Measurements from ENCODE around the gene SUFU. TPM values are rescaled to one million over a fixed set of nuclear protein-coding genes. Genes with fewer than 3 reads are reported as not detected.
A peak's percentile ranks its signal among the peaks of the same experiment; 100 is the strongest.

Gene SUFU
- total RNA-seq, 4 donors from 2014 or later, result 5.0 to 8.9 (median 6.8) TPM

DNA sequence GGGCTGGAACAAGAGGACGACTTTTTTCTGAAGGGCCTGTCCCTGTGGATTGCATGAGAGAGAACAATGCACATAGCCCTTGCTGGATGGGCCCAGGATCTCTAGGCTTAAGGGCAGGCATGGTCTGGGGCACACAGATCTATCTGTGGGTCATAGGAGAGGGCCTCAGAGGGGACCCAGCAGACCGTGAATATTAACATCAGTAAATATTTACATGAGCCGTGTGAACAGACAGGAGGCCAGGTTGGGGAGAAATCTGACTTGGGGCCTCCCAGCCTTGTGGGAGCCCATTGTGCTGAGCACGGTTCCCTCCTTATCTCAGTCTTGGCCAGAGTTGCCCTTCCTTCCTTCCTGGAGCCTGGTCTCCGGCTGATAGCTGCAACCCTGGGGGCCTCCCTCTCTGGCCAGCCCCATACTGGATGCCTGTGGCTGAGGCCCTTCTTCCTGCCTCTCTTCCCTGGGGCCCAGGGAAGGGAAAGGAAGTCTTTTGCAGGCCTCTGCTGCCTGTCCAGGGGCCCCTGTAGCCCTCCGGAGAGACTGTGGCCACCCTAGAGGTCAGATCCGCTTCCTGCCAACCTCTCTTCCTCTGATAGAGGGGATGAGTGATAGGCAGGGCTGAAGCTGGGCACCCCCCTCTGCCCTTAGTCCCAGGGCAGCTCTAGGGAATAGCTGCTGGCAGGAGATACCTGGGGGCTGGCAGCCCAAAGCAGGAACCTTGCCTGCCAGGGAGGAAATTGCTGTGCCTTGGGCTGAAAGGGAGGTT lies 96.0 kb downstream of the SUFU start:
- 60 to 93% methylated on average over 2 to 5 of the region's 7 CpGs for WGBS, 2 donors
- TF ChIP-seq, protein P1, sequence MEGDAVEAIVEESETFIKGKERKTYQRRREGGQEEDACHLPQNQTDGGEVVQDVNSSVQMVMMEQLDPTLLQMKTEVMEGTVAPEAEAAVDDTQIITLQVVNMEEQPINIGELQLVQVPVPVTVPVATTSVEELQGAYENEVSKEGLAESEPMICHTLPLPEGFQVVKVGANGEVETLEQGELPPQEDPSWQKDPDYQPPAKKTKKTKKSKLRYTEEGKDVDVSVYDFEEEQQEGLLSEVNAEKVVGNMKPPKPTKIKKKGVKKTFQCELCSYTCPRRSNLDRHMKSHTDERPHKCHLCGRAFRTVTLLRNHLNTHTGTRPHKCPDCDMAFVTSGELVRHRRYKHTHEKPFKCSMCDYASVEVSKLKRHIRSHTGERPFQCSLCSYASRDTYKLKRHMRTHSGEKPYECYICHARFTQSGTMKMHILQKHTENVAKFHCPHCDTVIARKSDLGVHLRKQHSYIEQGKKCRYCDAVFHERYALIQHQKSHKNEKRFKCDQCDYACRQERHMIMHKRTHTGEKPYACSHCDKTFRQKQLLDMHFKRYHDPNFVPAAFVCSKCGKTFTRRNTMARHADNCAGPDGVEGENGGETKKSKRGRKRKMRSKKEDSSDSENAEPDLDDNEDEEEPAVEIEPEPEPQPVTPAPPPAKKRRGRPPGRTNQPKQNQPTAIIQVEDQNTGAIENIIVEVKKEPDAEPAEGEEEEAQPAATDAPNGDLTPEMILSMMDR (IDR thresholded peaks at IDR 0.05), result no peak
- no peak for TF ChIP-seq POLR2A (IDR thresholded peaks at IDR 0.05)
- H3K4me1 ChIP-seq, result peaks cover 0 to 97% (median 76%) of the 10 kb centered on the region in 3 donors
- H3K36me3 ChIP-seq, result peaks cover 0 to 96% (median 2%) of the 10 kb centered on the region in 3 donors
- DNase-seq, result no peak
- H3K27me3 ChIP-seq, result no peaks in the 10 kb centered on the region
- intact Hi-C loops (cut with DNase I), result no loop called here
- peak overlapping the region in 3 of 4 donors; percentile 54 to 92 (median 76) for H3K27ac ChIP-seq
- no peak overlapping the region for H3K4me3 ChIP-seq
- no peaks in the 10 kb centered on the region for H3K9me3 ChIP-seq

DNA sequence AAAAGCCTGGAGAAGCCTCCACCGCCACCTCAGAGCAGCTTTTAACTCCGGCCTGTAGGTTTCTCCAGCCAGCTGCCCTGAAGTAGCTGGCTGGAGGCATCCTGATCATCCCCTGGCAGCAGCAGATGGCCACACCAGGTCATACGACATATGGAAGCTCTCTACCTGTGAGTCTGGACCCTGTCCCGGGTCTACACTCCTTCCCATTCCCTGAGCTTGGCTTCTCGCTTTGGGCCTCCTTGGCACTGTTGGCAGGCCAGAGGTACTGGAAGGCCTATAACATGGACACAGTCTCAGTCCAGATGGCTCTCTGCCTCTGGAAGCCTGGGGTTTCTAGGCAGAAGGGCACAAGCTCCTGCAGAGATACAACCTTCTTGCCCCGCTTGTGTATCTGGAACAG lies 97.0 kb downstream of the SUFU start:
- WGBS, 2 donors, result 94 to 100% methylated on average over 2 to 6 of the region's 6 CpGs
- peak overlapping the region in 3 of 4 donors; percentile 56 to 92 (median 76) for H3K27ac ChIP-seq
- intact Hi-C loops (cut with DNase I), result no loop called here
- H3K4me3 ChIP-seq, result no peak overlapping the region
- H3K36me3 ChIP-seq, result peaks cover 2 to 93% (median 3%) of the 10 kb centered on the region in 3 donors
- no peak for DNase-seq
- H3K4me1 ChIP-seq, result peaks cover 0 to 98% (median 73%) of the 10 kb centered on the region in 3 donors
- TF ChIP-seq, protein P1 (IDR thresholded peaks at IDR 0.05), result no peak
- no peak for TF ChIP-seq POLR2A (IDR thresholded peaks at IDR 0.05)
- no peaks in the 10 kb centered on the region for H3K27me3 ChIP-seq
- H3K9me3 ChIP-seq, result no peaks in the 10 kb centered on the region

DNA sequence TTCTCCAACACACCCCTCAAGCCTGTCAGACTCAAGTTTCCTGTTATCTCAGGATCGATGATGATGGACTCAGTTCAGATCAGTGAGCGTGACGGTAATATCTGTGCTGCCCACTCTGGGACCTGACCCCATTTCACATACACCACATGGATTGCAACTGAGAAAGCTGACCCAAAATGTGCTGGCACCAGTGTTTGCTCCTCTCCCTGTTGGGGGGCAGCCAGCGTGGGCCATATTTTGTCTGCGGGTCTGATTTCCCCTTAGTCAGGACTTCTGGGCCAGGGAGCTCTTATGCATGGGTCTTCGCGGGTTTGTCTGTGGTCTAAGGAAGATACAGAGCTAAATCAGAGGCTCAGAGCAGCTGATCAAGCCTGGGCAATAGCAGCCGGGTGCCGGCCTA lies 97.9 kb downstream of the SUFU start:
- peaks cover 0 to 89% (median 65%) of the 10 kb centered on the region in 3 donors for H3K4me1 ChIP-seq
- TF ChIP-seq, protein P1 (IDR thresholded peaks at IDR 0.05), result no peak
- TF ChIP-seq POLR2A (IDR thresholded peaks at IDR 0.05), result no peak
- intact Hi-C loops (cut with DNase I), result no loop called here
- H3K4me3 ChIP-seq, result no peak overlapping the region
- no peak for DNase-seq
- H3K27me3 ChIP-seq, result no peaks in the 10 kb centered on the region
- H3K9me3 ChIP-seq, result no peaks in the 10 kb centered on the region
- WGBS, 2 donors, result 89% methylated on average over 3 to 9 of the region's 9 CpGs
- peak overlapping the region in 3 of 4 donors; percentile 56 to 92 (median 76) for H3K27ac ChIP-seq
- peaks cover 2 to 96% (median 5%) of the 10 kb centered on the region in 3 donors for H3K36me3 ChIP-seq

DNA sequence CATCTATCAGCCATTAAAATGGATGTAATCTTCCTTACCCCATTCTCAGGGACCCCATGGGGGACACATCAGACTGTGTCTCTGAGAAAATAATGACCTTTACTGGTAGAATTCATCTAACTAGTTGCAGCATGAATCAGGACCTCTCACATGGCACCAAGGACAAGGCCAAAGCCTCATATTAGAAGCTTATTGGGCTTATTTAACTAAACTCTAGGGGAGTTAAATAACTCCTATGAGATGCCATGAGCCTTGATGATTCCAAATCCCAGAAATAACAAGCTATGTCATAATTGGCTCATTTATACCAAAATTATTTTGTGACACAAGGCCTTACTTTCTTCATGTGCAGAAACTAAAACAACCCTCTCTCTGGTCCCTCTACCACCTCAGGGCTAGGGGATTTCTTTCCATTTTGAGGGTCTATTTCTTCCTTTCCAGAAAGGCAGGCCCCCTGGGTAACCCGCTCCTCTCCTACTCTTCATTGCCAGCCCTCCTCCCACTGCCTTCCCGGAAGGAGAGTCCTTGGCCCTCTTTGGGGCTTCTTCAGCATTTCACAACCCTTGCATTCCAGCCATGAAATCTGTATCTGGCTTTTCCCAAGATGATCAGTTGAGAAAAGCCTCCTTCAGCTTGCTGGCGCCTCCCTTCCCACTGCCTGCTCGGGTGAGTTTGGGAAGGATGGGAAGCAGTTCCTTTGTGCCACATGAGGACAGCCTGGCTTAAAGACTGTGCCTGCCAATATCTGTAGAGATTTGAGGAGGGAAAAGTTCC lies 98.7 kb downstream of the SUFU start:
- no peaks in the 10 kb centered on the region for H3K27me3 ChIP-seq
- intact Hi-C loops (cut with DNase I), result no loop called here
- no peak overlapping the region for H3K4me3 ChIP-seq
- 56 to 79% methylated on average over 2 to 3 of the region's 4 CpGs for WGBS, 2 donors
- no peak for DNase-seq
- H3K4me1 ChIP-seq, result peaks cover 0 to 81% (median 58%) of the 10 kb centered on the region in 3 donors
- H3K9me3 ChIP-seq, result no peaks in the 10 kb centered on the region
- peaks cover 2 to 96% (median 5%) of the 10 kb centered on the region in 3 donors for H3K36me3 ChIP-seq
- H3K27ac ChIP-seq, result peak overlapping the region in 3 of 4 donors; percentile 56 to 92 (median 76)
- TF ChIP-seq POLR2A (IDR thresholded peaks at IDR 0.05), result no peak
- TF ChIP-seq, protein P1 (IDR thresholded peaks at IDR 0.05), result no peak

DNA sequence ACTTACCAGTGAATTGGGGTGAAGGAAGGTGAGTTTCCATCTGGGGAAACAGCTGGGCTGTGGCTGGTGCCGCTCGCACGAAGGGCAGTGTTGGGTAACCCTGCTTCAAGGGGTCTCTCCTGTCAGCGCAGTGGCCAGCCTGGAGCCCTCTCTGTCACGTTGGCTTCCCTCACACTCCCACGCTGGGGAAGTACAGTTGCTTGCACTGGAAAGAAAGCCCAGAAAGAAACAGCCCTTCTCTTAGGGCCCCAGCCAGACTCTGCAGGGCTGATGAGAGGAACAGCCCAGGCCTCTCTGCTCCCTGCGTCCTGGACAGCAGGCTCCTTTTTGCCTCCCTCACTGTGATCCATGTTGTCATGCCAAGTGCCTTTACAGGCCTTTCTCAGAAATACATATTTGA lies 100.2 kb downstream of the SUFU start:
- H3K4me1 ChIP-seq, result peaks cover 0 to 66% (median 44%) of the 10 kb centered on the region in 3 donors
- peak overlapping the region in 3 of 4 donors; percentile 55 to 92 (median 76) for H3K27ac ChIP-seq
- WGBS, 2 donors, result 73 to 77% methylated on average over 6 of the region's 7 CpGs
- no peak for DNase-seq
- no peak for TF ChIP-seq POLR2A (IDR thresholded peaks at IDR 0.05)
- TF ChIP-seq, protein P1 (IDR thresholded peaks at IDR 0.05), result no peak
- intact Hi-C loops (cut with DNase I), result no loop called here
- H3K27me3 ChIP-seq, result no peaks in the 10 kb centered on the region
- H3K9me3 ChIP-seq, result no peaks in the 10 kb centered on the region
- H3K4me3 ChIP-seq, result no peak overlapping the region
- H3K36me3 ChIP-seq, result peaks cover 2 to 82% (median 5%) of the 10 kb centered on the region in 3 donors

Measured in esophagus squamous epithelium (tissue), 5 donors.